NCI-H510A (cell line): ENCODE results near the gene SPHK2.
"Not testable (repeated sequence)": the region's sequence is repeated elsewhere in the genome, so short reads cannot be mapped to it uniquely, and the experiment has no call there.

Source experiments
- DNase-seq: peaks from one replicate; lab custom pipeline; 2025; lab: John Stamatoyannopoulos, UW

Gene SPHK2

GRCh38 chr19:48624067-48624594, 4.8 kb downstream of the SPHK2 start:
- peak; percentile 97 for DNase-seq

DNA sequence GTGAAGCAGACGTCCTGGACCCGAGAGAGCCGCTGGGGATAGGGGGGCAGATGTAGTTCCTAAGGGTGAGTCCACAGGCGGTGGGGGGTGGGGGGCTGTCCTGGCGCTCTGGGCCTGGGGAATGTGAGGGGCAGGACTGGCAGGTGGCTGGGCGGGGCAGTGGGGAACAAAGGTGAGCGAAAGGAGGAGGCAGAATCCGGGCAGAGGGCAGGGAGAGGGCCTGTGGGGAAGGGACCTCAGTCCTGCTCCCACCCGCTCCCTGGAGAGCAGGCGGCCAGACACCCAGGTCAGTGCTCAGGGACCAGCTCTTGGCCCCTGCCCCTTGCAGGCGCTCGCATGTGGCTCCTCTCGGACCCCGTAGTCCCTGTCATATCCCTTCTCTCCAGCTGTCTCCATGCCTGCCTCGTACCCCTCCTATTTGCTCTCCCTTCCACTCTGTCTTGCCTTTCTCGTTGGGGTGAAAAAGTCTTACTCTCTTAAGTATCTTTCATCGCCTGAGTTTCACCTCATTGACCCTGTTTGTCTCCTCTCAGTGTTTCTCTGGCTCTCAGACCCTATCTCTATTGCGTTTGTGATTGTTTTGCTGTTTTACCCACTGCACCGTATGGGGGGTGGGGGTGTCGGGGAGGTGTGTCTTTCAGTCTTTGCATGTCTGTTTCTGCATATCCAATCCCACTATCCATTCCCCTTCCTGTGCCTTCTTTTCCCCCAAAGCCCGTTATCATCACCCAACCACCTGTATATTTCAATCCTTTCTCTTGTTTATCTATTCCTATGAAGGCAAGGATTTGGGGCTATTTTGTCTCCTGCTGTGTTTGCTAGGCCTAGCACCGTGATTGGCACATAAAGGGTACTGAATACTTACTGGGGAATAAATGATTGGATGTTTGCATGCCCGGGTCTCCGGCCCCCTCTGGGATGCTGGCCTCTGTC, 5.8 kb downstream of the SPHK2 start:
- DNase-seq, result no peak

DNA sequence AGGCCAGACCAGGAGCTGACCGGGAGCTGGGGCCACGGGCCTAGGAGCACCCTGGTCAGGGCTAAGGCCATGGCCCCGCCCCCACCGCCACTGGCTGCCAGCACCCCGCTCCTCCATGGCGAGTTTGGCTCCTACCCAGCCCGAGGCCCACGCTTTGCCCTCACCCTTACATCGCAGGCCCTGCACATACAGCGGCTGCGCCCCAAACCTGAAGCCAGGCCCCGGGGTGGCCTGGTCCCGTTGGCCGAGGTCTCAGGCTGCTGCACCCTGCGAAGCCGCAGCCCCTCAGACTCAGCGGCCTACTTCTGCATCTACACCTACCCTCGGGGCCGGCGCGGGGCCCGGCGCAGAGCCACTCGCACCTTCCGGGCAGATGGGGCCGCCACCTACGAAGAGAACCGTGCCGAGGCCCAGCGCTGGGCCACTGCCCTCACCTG, 6.6 kb downstream of the SPHK2 start:
- no peak for DNase-seq

- DNase-seq, result no peak
Observed at GRCh38 chr19:48627201-48627864, 8.0 kb downstream of the SPHK2 start.

DNA sequence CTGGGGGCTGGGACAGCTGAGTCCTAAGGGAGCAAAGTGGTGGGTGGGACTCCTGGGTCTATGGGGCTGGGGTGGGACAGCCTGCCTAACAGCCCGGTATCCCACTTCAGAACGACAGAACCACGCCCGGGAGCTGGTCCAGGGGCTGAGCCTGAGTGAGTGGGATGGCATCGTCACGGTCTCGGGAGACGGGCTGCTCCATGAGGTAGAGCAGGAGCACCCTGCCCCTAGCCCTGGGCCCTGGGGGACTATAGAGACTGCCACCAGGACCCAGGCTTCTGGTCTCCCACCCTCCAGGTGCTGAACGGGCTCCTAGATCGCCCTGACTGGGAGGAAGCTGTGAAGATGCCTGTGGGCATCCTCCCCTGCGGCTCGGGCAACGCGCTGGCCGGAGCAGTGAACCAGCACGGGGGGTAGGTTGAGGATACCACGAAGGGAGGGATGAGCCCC, 8.6 kb downstream of the SPHK2 start:
- no peak for DNase-seq

DNA sequence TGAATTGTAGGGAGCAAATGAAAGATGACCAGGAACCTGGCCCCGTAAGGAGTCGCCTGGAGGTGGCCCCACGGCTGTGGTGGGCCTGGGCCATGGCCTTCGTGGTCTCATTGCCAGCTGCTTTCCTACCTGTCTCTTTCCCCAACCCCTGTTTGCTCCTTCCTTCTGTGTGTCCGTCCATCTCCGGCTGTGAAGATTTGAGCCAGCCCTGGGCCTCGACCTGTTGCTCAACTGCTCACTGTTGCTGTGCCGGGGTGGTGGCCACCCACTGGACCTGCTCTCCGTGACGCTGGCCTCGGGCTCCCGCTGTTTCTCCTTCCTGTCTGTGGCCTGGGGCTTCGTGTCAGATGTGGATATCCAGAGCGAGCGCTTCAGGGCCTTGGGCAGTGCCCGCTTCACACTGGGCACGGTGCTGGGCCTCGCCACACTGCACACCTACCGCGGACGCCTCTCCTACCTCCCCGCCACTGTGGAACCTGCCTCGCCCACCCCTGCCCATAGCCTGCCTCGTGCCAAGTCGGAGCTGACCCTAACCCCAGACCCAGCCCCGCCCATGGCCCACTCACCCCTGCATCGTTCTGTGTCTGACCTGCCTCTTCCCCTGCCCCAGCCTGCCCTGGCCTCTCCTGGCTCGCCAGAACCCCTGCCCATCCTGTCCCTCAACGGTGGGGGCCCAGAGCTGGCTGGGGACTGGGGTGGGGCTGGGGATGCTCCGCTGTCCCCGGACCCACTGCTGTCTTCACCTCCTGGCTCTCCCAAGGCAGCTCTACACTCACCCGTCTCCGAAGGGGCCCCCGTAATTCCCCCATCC, 9.4 kb downstream of the SPHK2 start:
- DNase-seq, result no peak

DNA sequence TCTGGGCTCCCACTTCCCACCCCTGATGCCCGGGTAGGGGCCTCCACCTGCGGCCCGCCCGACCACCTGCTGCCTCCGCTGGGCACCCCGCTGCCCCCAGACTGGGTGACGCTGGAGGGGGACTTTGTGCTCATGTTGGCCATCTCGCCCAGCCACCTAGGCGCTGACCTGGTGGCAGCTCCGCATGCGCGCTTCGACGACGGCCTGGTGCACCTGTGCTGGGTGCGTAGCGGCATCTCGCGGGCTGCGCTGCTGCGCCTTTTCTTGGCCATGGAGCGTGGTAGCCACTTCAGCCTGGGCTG, 9.9 kb downstream of the SPHK2 start:
- DNase-seq, result no peak

GRCh38 chr19:48629599-48630295, 10.4 kb downstream of the SPHK2 start:
- DNase-seq, result no peak

GRCh38 chr19:48630296-48631063, 11.2 kb downstream of the SPHK2 start:
- no peak for DNase-seq

- no peak for DNase-seq
Observed at GRCh38 chr19:48631225-48631624, 11.9 kb downstream of the SPHK2 start.

GRCh38 chr19:48632286-48632685, 13.0 kb downstream of the SPHK2 start:
- not testable (repeated sequence) for DNase-seq

DNA sequence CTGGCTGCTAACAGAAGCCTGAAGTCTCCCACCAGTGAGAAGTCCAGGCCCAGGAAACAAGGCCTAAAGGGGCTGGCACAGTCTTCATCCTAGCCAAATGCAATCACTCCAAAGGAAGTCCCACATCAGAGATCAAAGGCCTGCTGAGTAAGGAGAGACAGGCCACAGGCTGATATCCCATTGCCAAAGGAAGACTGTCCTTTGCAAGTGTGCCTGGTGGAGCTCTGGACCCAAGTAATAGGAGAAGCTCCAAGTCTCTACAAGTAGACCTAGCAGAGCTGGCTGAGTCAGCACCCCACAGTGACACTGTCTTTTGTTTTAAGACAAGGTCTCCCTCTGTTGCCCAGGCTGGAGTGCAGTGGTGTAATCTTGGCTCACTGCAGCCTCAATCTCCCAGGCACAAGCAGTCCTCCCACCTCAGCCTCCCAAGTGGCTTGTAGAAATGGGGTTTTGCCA, 13.4 kb downstream of the SPHK2 start:
- DNase-seq, result no peak

- DNase-seq, result no peak
Observed at GRCh38 chr19:48633148-48634035, 14.1 kb downstream of the SPHK2 start.

DNA sequence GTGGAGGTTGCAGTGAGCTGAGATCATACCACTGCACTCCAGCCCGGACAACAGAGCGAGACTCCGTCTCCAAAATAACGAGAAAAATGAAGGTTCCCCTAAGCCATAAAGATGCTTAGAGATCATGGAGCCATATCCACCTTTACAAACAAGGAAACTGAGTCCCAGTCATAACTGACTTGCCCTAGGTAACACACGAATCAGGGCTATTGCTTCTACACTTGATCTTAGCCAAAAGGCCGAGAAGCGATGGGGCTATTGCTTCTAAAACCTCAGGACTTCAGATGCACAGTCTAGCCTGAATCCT, 14.7 kb downstream of the SPHK2 start:
- DNase-seq, result no peak

DNA sequence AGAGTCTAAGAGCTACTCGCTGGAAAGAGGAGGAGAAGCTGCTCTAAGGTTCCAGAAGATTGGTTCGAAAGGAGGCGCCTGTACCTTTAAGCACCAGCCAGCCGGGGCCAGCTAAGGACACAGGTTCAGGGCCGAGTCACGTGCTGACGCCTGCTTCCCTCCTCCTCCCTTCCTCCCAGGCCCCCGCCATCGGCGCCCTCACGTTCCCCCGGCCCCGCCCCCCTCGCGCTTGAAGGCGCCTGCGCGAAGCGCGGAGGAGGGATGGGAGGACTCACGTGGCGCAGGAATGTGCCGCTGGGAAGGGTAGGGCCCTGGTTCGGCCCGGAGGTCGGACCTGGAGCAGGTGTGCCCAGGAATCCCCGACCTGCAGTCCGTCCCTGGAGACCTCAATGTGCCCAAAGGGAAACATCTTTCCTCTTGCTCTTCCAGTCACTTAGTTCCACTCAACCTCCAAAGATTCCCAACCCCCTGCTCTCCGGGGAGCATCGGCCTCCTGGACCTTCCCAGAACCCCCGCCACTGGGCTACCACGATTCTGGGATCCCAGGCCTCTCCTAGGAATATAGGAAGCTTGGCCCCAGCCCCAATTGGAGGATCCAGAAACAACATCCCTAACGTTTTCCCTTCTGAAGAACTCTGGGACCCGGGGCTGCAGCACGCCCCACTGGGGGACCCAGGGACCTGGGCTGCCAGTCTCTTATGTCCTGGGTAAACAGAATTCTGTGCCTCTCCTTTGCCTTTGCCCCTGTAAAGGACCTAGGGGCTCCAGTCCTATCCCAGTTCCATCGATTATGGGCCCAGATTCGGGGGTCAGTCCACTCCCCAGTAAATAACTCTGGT, 15.3 kb downstream of the SPHK2 start:
- peak; percentile 98 for DNase-seq

GRCh38 chr19:48635263-48635965, 16.1 kb downstream of the SPHK2 start:
- DNase-seq, result peak; percentile 65

GRCh38 chr19:48635966-48636858, 16.9 kb downstream of the SPHK2 start:
- DNase-seq, result no peak
